ENCODE measurements around the gene FOXP1.

DNA sequence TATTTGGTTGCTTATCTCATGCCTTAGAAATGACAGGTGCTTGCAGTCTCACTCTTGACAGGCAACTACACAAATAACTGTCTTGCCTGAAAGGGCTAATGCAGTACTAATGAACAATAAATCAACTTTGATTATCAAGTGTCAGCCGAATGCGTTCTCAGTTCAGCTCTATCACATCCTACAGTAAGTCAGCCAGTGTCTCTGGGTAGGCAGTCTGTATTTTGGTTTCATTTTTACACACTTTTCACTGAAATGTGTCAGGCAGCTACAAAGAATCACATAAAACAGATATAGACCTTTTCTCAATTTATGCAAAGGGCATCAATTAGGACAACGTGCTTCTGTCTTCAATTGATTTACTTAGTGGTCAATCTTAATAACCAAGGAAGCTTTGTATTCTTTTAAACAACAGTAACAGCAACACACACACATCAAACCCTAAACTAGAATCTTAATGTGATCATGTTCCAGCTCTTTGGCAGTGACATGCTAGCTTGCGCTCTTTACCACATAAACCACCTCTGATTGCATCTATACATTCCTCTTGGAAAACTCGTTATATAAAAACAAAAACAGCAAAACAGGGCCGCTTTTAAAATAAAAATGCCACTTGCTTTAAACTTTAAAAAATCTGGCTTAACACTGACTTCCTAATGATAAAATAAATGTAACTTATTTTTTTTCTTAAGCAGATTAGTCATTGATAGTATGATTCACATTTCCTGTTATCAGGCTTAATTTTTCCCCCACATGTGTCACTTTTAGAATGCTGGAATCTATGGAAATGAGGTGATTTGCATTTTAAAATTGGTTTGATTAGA, 520.4 kb downstream of the FOXP1 start:
- TF ChIP-seq POLR2A (IDR thresholded peaks at IDR 0.05), result no peak
- TF ChIP-seq CTCF (IDR thresholded peaks at IDR 0.05), result no peak
- TF ChIP-seq POLR2AphosphoS5 (IDR thresholded peaks at IDR 0.05), result no peak
